Smooth muscle cell (in vitro differentiated cells): Measurements from ENCODE around the gene CYP3A7. TPM values are rescaled to one million over a fixed set of nuclear protein-coding genes. Genes with fewer than 3 reads are reported as not detected.

Experiments
- DNase-seq: peaks from one replicate; lab custom pipeline; 2025; ENCODE audit not compliant: unreplicated experiment; lab: John Stamatoyannopoulos, UW
- H2AFZ ChIP-seq: fragments of 200-600 bp; sonication (generic); 2 replicates; pipeline ENCODE4 v1.6.0; 2016; ENCODE audit warnings: antibody characterized with exemption, low read depth, mild to moderate bottlenecking
- H3F3A ChIP-seq: fragments of 200-600 bp; sonication (generic); 2 replicates; pipeline ENCODE4 v1.6.0; 2017; ENCODE audit warnings: antibody characterized with exemption, low read depth
- H3K27ac ChIP-seq: fragments of 200-600 bp; sonication (generic); 2 replicates; pipeline ENCODE4 v1.5.1; 2016; ENCODE audit warnings: low read depth, mild to moderate bottlenecking
- H3K27me3 ChIP-seq: fragments of 200-600 bp; sonication (generic); 2 replicates; pipeline ENCODE4 v1.6.1; 2016; ENCODE audit warnings: low read depth, mild to moderate bottlenecking
- H3K36me3 ChIP-seq: fragments of 200-600 bp; sonication (generic); 2 replicates; pipeline ENCODE4 v1.5.1; 2016; ENCODE audit warnings: low read depth
- H3K4me1 ChIP-seq: fragments of 200-600 bp; sonication (generic); 2 replicates; pipeline ENCODE4 v1.5.1; 2016; ENCODE audit warnings: low read depth
- H3K4me2 ChIP-seq: fragments of 200-600 bp; sonication (generic); 2 replicates; pipeline ENCODE4 v1.6.0; 2016; ENCODE audit warnings: mild to moderate bottlenecking
- H3K4me3 ChIP-seq: fragments of 200-600 bp; sonication (generic); 2 replicates; pipeline ENCODE4 v1.5.1; 2016; ENCODE audit warnings: mild to moderate bottlenecking
- H3K79me2 ChIP-seq: fragments of 200-600 bp; sonication (generic); 2 replicates; pipeline ENCODE4 v1.6.0; 2016; ENCODE audit warnings: low read depth, mild to moderate bottlenecking
- H3K9ac ChIP-seq: fragments of 200-600 bp; sonication (generic); 2 replicates; pipeline ENCODE4 v1.6.0; 2016; ENCODE audit warnings: low read depth
- H3K9me3 ChIP-seq: fragments of 200-600 bp; sonication (generic); replicated peaks from 2 replicates; pipeline ENCODE4 v1.5.1; 2016; ENCODE audit warnings: low read depth
- H4K20me1 ChIP-seq: fragments of 200-600 bp; sonication (generic); 2 replicates; pipeline ENCODE4 v1.6.0; 2016; ENCODE audit warnings: low read depth
- CTCF ChIP-seq: fragments of 200-600 bp; sonication (generic); IDR thresholded peaks from 2 replicates; pipeline ENCODE4 v1.5.1; 2017; ENCODE audit warnings: borderline replicate concordance, mild to moderate bottlenecking, antibody characterized with exemption; ENCODE audit not compliant: insufficient read depth, poor library complexity, severe bottlenecking
- WGBS: methylation state at CpG from one replicate; pipeline ENCODE4 v1.1.7; 2016; ENCODE audit warnings: low lambda C conversion rate; 5-methylcytosine and 5-hydroxymethylcytosine counted together
- polyA plus RNA-seq: library from polyadenylated mRNA; unstranded; fragments of >200 nt; fragmentation: Nextera tagmentation; extraction: Ambion mirVana; gene quantifications from 2 replicates; pipeline ENCODE4 v1.2.1, GENCODE V29; 2016
- total RNA-seq: library from RNA; depleted of rRNA; stranded (reverse); fragments of >200 nt; gene quantifications from 2 replicates; pipeline ENCODE4 v1.2.3, GENCODE V29; 2014

Gene CYP3A7
- total and polyA plus RNA-seq, 2 experiments from 2014 or later: 0.18 to 0.99 TPM

GRCh38 chr7:99720800-99721595, 14.0 kb downstream of the CYP3A7 start:
- Histone ChIP-seq H3K27ac (no peak overlapping the region), H3F3A (no peaks in the 10 kb centered on the region), H3K4me3 (no peak overlapping the region), H3K9me3 (no peaks in the 10 kb centered on the region), H2AFZ (no peak overlapping the region), H3K4me1 (no peaks in the 10 kb centered on the region), H4K20me1 (no peaks in the 10 kb centered on the region), H3K36me3 (no peaks in the 10 kb centered on the region), H3K4me2 (no peak overlapping the region), H3K9ac (no peak overlapping the region), H3K27me3 (no peaks in the 10 kb centered on the region), H3K79me2 (no peaks in the 10 kb centered on the region)
- DNase-seq: no peak
- 86% methylated on average over 5 of the region's 5 CpGs for WGBS
- TF ChIP-seq CTCF: no peak

GRCh38 chr7:99719996-99720769, 14.8 kb downstream of the CYP3A7 start:
- Histone ChIP-seq H2AFZ (no peak overlapping the region), H3K9ac (no peak overlapping the region), H4K20me1 (no peaks in the 10 kb centered on the region), H3K79me2 (no peaks in the 10 kb centered on the region), H3K36me3 (no peaks in the 10 kb centered on the region), H3K27ac (no peak overlapping the region), H3K4me1 (no peaks in the 10 kb centered on the region), H3K27me3 (no peaks in the 10 kb centered on the region), H3K9me3 (no peaks in the 10 kb centered on the region), H3F3A (no peaks in the 10 kb centered on the region), H3K4me2 (no peak overlapping the region), H3K4me3 (no peak overlapping the region)
- no peak for DNase-seq
- 90% methylated on average over 4 of the region's 4 CpGs for WGBS
- no peak for TF ChIP-seq CTCF

- 81% methylated on average over 3 of the region's 3 CpGs for WGBS
- no peaks in the 10 kb centered on the region for H4K20me1 ChIP-seq
Measured at GRCh38 chr7:99713995-99714570, 20.9 kb downstream of the CYP3A7 start.

More at GRCh38 chr7:99713995-99714570, 20.9 kb downstream of the CYP3A7 start:
- H3K27me3 ChIP-seq: no peaks in the 10 kb centered on the region
- H3K4me2 ChIP-seq: no peak overlapping the region
- no peak overlapping the region for H2AFZ ChIP-seq
- no peak overlapping the region for H3K4me3 ChIP-seq
- no peaks in the 10 kb centered on the region for H3K36me3 ChIP-seq
- H3F3A ChIP-seq: no peaks in the 10 kb centered on the region
- no peaks in the 10 kb centered on the region for H3K4me1 ChIP-seq
- no peaks in the 10 kb centered on the region for H3K9me3 ChIP-seq
- no peak overlapping the region for H3K9ac ChIP-seq
- no peak for TF ChIP-seq CTCF
- DNase-seq: no peak
- H3K79me2 ChIP-seq: no peaks in the 10 kb centered on the region
- H3K27ac ChIP-seq: no peak overlapping the region
